Chondrocyte (in vitro differentiated cells): ENCODE measurements around the gene PLEKHA6. TPM values are rescaled to one million over a fixed set of nuclear protein-coding genes. Genes with fewer than 3 reads are reported as not detected.

Experiments
- DNase-seq: peaks from one replicate; pipeline ENCODE4 v3.0.0; 2021; ENCODE audit warnings: mixed read lengths, low spot score
- H3K27ac Mint-ChIP-seq: one replicate; pipeline ENCODE4 v1.8.0; 2021; ENCODE audit warnings: mild to moderate bottlenecking, moderate library complexity, mixed read lengths; ENCODE audit not compliant: unreplicated experiment
- H3K27me3 Mint-ChIP-seq: 2 replicates; pipeline ENCODE4 v1.8.0; 2021; ENCODE audit warnings: low read depth, mixed read lengths
- H3K36me3 Mint-ChIP-seq: 2 replicates; pipeline ENCODE4 v1.8.0; 2021; ENCODE audit warnings: low read depth, mixed read lengths
- H3K4me1 Mint-ChIP-seq: 2 replicates; pipeline ENCODE4 v1.8.0; 2021; ENCODE audit warnings: low read depth, mild to moderate bottlenecking, mixed read lengths
- H3K4me3 Mint-ChIP-seq: one replicate; pipeline ENCODE4 v1.8.0; 2021; ENCODE audit warnings: mild to moderate bottlenecking, moderate library complexity, mixed read lengths; ENCODE audit not compliant: unreplicated experiment
- H3K9me3 Mint-ChIP-seq: 2 replicates; pipeline ENCODE4 v1.8.0; 2021; ENCODE audit warnings: low read depth, mixed read lengths
- total RNA-seq: library from RNA; stranded (reverse); gene quantifications from 3 replicates; pipeline ENCODE4 v1.2.1, GENCODE V29; 2021
- TF ChIP-seq, protein P1 (sequence below): fragments of 200-600 bp; sonication (generic); IDR thresholded peaks from 2 replicates; pipeline ENCODE4 v1.5.0; 2021; ENCODE audit warnings: antibody characterized with exemption, mild to moderate bottlenecking, moderate library complexity

The PLEKHA6 gene
- total RNA-seq, 1 donor from 2014 or later: 0.15 TPM

GRCh38 chr1:204232526-204232925 lies 127.2 kb downstream of the PLEKHA6 start:
- no peaks in the 10 kb centered on the region for H3K4me1 Mint-ChIP-seq
- H3K36me3 Mint-ChIP-seq: peaks cover 5% of the 10 kb centered on the region
- TF ChIP-seq, protein P1, sequence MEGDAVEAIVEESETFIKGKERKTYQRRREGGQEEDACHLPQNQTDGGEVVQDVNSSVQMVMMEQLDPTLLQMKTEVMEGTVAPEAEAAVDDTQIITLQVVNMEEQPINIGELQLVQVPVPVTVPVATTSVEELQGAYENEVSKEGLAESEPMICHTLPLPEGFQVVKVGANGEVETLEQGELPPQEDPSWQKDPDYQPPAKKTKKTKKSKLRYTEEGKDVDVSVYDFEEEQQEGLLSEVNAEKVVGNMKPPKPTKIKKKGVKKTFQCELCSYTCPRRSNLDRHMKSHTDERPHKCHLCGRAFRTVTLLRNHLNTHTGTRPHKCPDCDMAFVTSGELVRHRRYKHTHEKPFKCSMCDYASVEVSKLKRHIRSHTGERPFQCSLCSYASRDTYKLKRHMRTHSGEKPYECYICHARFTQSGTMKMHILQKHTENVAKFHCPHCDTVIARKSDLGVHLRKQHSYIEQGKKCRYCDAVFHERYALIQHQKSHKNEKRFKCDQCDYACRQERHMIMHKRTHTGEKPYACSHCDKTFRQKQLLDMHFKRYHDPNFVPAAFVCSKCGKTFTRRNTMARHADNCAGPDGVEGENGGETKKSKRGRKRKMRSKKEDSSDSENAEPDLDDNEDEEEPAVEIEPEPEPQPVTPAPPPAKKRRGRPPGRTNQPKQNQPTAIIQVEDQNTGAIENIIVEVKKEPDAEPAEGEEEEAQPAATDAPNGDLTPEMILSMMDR: no peak
- peaks cover 2% of the 10 kb centered on the region for H3K27me3 Mint-ChIP-seq
- no peak overlapping the region for H3K4me3 Mint-ChIP-seq
- no peak overlapping the region for H3K27ac Mint-ChIP-seq
- DNase-seq: no peak
- H3K9me3 Mint-ChIP-seq: peaks cover 10% of the 10 kb centered on the region

DNA sequence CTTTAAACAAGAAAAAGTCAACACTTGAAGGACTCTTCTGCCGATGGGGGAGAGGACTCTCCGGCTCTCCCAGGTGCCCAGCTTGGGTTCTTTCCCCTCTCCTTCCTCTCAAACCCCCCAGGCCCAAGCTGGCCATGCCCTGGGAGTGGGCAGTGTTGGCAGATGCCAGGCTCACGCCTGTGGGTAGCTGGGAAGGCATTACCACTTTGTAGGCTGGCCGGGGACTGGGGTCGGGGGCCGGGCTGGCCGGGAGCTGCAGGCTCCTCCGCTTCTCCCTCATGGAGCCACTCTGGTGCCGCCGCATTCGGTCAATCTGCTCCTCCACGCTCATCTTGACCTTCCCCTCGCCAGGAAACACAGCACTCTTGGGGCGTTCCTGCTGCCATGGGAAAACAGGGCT lies 129.5 kb downstream of the PLEKHA6 start:
- Mint-ChIP-seq H3K27me3 (peaks cover 2% of the 10 kb centered on the region), H3K4me3 (no peak overlapping the region), H3K27ac (no peak overlapping the region), H3K4me1 (peaks cover 4% of the 10 kb centered on the region), H3K36me3 (peaks cover 2% of the 10 kb centered on the region), H3K9me3 (peaks cover 3% of the 10 kb centered on the region)
- TF ChIP-seq, protein P1: no peak
- no peak for DNase-seq

DNA sequence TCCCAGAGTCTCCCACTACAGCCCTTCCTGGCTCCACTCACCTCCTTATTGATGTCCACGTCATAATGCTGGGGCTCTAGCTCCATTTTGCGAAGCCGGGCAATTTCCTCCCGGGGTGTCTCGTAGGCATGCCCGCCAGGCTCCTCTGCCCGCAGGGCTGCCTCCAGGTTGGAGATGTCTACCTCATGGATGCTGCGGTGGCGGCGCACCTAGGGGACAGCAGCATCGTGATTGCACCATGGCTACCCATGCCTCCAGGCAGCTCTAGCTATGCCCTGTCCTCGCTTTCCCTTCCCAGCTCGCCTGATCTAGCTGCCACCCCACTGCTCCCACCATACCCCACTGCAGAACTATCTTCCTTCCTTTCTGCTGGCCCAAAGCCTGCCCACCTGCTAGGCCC lies 130.8 kb downstream of the PLEKHA6 start:
- no peak for DNase-seq
- H3K9me3 Mint-ChIP-seq: peaks cover 3% of the 10 kb centered on the region
- TF ChIP-seq, protein P1: no peak
- H3K27ac Mint-ChIP-seq: no peak overlapping the region
- H3K36me3 Mint-ChIP-seq: peaks cover 2% of the 10 kb centered on the region
- H3K4me3 Mint-ChIP-seq: no peak overlapping the region
- peaks cover 4% of the 10 kb centered on the region for H3K4me1 Mint-ChIP-seq
- peaks cover 2% of the 10 kb centered on the region for H3K27me3 Mint-ChIP-seq

GRCh38 chr1:204227996-204228785 lies 131.5 kb downstream of the PLEKHA6 start:
- peaks cover 2% of the 10 kb centered on the region for H3K27me3 Mint-ChIP-seq

DNA sequence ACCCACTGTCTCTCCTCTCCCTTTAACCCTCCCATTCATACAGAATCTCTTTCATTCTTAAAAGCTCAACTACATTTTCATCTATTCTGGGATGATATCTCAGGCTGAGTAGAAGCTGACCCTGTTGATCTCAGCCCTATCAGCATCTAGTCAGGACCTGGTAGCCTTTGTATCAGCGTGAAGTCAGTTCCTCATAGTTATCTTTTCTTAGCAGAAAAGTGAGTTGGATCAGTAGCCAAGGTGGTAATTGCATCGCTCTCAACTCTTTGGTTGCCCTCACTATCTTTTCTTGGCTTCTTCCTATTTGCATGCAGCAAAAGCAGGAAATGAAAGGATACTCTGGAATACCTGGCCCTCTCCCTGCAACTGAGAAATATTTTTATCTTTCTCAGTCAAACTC lies 132.4 kb downstream of the PLEKHA6 start:
- no peak overlapping the region for H3K27ac Mint-ChIP-seq
- peaks cover 3% of the 10 kb centered on the region for H3K9me3 Mint-ChIP-seq
- DNase-seq: no peak
- no peak overlapping the region for H3K4me3 Mint-ChIP-seq
- H3K27me3 Mint-ChIP-seq: peaks cover 2% of the 10 kb centered on the region
- peaks cover 4% of the 10 kb centered on the region for H3K4me1 Mint-ChIP-seq
- H3K36me3 Mint-ChIP-seq: peaks cover 2% of the 10 kb centered on the region
- TF ChIP-seq, protein P1: no peak

More at GRCh38 chr1:204227996-204228785, 131.5 kb downstream of the PLEKHA6 start:
- no peak for DNase-seq
- H3K36me3 Mint-ChIP-seq: peaks cover 2% of the 10 kb centered on the region
- no peak overlapping the region for H3K27ac Mint-ChIP-seq
- H3K9me3 Mint-ChIP-seq: peaks cover 3% of the 10 kb centered on the region
- no peak overlapping the region for H3K4me3 Mint-ChIP-seq
- TF ChIP-seq, protein P1: no peak
- peaks cover 4% of the 10 kb centered on the region for H3K4me1 Mint-ChIP-seq
